Stimulated activated CD4-positive, alpha-beta T cell treated with anti-CD3 and anti-CD28 coated beads, Interleukin-2, amount 100 ng/mL, for 24 hours (primary cell): ENCODE results near the gene NINJ1.

Experiments used
- DNase-seq, 2 donors: peaks; one replicate each; pipeline ENCODE4 v3.0.0-alpha.2; 2020

NINJ1 gene

DNA sequence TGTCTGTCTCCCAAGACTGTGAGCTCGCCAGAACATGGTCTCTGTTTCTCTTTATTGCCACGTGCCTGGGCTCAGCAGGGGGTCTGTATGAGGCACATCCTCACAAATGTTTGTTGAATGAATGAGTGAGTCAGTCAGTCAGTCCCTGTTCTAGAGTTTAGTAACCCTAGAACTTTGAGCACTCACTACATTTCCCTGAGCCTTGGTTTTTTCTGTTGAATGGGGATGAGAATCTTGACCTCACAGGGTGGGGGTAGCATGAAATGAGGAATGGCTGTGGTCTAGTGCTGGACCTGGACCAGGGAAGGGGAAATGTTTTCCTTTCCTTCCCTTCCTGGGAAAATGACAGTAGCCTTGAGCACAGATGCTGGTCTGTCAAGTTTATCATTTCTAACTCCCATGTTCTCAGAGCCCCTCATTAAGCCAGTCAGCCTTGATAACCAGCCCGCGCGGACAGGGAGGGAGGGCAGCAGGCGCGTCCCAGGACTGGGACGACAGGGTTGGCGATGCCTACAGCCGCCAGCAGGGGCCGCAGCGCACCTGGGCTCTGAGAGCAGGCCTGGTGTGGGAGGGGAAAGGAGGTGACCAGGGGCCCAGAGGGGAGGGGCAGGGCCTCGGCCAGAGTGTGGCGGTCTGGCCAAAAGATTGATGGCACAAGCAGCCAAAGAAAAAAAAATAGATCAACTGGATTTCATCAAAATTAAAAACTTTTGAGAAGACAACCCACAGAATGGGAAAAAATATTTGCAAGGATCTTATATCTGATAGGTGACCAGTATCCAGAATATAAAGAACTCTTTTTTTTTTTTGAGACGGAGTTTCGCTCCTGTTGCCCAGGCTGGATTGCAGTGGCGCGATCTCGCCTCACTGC lies 25.8 kb upstream of the NINJ1 start:
- DNase-seq: peak; percentile 79 to 83

DNA sequence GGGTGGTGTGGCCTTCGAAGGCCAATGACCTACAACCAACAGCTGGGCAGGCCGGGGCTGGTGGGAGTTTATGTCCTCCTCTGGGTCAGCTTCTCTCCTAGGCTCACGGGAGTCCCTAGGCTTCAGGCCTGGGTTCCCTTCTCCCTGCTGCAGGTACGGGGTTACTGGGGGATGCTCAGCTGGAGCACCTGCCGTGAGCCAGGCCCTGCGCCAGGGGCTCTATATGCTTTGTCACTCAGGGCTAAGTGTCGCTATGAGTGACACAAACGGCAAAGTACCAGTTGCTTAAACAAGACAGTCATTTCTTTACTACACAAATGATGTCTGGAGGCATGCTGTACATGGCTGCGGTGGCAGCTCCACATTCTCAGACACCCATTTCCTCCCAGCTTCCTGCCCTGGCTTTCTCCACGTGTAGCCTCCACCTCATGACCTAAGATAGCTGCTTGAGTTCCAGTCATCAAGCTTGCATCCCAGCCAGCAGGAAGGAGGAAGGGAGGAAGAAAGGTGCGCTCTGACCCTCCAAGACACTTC lies 22.5 kb upstream of the NINJ1 start:
- peak; percentile 41 to 46 for DNase-seq

DNA sequence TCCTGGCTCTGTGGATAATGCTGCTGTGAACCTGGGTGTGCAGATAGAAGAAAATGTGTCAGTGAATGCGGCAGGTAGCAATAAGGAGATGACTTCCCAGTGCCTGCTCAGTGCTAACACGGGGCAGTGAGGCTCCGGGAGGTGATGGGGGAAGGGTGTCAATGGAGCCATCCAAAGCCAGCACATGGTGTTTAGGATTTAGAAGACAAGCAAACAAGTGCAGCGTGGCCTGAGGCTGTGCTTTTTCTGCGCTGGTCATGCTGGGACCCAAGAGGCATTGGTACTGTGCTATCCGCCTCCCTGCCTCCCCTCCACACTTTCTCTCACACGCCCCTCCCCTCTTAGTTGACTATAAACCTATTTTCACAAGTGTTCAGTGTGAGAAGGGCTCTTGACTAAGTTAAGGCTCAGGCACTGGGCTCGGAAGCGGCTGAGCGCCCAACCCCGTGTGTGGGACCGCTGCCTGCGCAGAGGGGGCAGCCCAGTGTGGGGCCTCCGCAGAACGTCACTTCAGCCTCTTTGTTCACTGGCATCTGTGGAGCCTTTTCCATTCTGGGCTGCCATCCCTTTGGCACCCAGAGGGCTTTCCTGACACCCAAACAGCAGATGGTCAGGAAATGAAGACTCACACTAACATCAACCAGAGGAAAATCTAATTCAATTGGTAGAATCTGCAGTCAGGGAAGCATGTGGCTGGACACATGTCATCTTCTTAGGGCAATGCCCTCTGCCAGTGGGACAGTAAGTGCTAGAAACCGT lies 21.8 kb upstream of the NINJ1 start:
- no peak for DNase-seq

DNA sequence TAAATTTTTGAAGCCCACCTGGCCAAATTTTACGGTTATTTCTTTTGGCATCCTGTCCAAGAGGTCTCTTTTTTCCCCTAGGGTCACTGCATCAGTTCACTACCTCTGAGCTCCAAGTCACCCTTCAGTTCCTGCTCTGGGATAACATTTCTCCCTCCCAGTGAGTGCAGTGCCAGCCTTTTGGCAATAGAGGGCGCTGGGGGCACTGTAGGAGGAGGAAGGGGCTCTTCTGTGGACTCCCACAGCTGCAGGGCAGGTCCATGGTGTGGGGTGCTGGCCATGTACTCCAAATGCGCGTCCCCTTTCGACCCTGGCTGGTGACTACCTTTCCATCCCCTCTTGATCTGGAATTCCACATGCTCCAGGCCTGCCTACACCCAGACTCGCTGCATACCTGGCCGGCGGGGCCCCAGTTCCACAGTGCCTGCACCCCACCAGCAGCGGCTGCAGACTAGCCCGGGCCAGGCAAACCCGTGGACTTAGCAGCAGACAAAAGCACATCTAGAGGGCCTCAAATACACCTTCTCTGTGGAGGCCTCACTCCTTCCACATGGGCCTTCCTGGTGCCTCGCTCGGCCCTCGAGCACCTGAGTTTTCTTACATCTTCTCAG lies 20.3 kb upstream of the NINJ1 start:
- DNase-seq: peak in 1 of 2 donors; percentile 51

DNA sequence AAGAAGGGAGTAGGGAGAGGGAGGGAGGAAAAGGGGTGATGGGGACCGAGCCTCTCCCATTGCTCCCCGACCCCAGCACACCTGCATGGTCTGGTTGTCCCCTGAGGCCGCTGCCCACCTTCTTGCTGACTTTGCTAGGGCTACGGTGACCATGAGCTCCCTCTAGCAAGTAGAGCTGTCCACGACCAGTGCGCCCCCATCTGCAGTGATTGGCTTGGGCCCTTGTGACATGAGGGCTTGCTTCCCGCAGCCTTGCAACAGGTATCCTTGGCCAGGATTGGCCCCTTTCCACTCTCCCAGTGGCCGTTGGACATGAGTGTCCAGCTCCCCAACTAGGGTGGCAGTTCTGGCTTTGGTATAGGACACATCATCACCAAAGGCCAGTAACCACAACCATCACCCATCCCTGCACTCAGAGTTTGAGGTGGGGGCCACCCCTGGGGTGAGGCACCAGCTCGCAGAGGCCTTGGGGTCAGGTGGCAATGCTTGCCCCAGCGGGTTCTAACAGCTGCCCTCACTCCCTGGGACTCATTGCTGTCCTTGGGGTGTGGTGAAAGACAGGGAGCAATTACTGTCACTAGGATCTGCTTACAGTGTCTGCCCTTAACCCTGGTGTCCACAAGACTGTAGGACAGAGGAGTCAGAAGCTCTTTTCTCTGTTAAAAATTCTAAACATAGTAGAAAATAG lies 17.2 kb upstream of the NINJ1 start:
- no peak for DNase-seq

DNA sequence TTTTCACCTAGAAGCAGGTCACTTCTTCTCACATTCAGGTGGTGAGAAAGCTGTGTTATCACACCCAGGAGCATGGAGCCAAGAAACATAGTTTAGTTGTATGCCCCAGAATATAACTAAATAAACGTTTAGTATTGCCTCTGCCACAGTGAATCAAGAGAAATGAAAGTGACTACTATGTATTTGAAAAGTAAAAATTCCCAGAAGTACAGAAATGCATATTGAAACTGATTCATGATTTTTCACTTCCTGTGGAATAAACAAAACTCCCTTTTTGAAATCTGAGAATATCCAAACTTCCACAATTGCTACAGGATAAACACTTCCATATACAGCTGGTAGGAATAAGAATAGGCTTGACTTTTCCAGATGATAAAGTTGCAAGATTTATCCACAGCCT lies 15.3 kb upstream of the NINJ1 start:
- no peak for DNase-seq

DNA sequence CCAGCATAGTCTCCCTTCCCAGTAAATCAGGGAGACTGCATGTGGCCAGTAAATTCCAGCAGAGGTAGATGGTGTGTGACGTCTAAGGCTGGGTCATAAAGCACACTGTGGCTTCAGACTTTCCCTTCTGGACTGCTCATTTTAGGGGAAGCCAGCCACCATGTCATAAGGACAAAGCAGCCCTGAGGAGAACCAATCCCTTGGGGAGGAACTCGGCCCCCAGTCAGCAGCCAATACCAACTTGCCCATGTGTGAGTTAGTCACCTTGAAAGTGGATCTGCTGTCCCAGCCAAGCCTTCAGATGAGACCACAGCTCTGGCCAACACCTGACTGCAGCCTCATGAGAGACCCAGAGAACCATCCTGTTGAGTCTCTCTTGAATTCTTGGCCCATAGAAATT lies 14.7 kb upstream of the NINJ1 start:
- no peak for DNase-seq

DNA sequence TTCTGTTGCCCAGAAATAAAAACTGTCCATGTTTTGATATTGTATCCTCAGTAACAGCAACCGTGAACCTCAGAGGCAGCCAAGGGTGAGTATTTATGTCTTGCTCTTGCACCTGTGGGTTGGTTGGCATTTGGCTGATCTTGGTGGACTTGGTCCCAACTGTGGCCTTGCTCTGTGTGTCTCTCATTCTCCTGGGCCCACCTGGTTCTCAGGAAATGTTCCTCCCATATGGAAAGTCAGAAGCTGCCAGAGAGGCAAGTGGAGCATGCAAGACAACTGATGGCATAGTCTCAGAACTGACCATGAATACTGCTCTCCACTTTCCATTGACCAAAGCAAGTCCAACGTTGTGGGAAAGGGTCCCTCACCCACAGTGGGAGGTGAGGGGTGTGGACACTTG lies 13.6 kb upstream of the NINJ1 start:
- no peak for DNase-seq

DNA sequence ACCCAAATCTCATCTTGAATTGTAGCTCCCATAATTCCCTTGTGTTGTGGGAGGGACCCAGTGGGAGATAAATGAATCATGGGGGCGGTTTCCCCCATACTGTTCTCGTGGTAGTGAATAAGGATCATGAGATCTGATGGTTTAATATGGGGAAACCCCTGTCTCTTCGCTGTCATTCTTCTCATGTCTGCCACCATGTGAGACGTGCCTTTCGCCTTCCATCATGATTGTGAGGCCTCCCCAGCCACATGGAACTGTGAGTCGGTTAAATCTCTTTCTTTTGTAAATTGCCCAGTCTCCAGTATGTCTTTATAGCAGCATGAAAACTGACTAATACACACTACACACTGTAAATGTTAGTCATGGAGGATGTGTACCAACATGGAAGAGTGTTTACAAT lies 12.6 kb upstream of the NINJ1 start:
- DNase-seq: peak; percentile 44 to 53

DNA sequence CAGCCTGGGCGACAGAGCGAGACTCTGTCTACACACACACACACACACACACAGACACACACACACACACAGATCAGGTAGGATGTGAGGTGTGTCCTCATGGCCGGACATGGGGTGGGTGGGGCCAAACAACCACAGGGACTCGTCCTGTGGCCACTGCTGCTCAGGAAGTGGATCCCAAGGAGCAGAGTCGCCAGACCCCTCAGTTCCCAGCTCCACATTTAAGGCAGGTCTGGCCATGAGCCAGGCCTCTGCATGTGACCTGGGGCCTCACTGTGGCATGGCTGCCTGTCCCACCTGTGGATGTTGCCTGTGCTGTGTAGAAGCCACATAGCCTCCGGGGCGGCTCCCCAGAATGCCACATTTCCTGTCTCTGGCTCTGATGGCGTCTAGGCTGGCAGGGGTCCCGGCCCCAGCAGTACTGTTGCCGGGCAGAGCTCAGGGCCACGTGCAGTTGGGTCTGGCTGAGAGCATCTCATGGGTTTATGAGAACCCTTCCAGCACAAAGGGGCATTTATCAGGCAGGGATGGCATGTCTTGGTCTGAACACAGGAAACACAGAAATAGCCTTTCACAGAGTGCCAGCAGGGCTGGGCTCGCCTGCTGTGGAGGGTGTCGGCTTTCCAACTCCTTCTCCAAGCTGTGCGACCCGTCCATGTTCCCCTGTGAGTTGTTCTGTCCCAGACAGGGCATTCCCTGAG lies 9.9 kb upstream of the NINJ1 start:
- DNase-seq: peak; percentile 40 to 46

DNA sequence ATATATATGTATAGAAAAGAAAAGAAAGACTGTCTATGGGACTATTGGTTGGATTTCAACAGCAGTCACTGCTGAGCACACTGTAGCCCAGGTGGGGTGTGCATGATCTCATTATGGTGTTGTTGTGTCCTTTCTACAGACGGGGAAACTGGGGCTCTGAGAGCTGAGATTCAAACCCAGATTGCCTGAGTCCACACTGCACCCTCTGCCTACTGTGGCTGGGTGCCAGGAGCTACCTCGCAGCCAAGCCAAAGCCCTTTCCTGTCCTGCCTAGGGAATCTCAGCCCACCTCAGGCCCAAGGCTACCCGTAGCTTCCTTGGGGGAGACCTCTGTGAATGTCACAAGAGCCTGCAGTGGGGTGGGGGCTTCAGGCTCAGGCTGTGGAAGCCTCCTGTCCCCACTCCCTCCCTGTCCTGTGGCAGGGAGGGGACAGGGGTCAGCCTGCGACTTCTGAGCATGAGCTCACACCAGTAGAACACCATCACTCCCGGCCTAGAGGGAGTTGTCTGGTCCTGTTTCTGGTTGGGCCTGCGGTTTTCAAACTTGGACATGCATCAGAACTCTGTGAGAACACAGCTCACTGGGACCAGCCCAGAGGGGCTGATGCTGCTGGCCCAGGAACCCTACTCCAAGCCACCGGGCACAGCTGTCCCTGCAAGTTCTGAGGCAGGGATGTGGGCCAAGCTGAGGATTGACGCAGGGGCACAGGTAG lies 7.9 kb upstream of the NINJ1 start:
- no peak for DNase-seq

DNA sequence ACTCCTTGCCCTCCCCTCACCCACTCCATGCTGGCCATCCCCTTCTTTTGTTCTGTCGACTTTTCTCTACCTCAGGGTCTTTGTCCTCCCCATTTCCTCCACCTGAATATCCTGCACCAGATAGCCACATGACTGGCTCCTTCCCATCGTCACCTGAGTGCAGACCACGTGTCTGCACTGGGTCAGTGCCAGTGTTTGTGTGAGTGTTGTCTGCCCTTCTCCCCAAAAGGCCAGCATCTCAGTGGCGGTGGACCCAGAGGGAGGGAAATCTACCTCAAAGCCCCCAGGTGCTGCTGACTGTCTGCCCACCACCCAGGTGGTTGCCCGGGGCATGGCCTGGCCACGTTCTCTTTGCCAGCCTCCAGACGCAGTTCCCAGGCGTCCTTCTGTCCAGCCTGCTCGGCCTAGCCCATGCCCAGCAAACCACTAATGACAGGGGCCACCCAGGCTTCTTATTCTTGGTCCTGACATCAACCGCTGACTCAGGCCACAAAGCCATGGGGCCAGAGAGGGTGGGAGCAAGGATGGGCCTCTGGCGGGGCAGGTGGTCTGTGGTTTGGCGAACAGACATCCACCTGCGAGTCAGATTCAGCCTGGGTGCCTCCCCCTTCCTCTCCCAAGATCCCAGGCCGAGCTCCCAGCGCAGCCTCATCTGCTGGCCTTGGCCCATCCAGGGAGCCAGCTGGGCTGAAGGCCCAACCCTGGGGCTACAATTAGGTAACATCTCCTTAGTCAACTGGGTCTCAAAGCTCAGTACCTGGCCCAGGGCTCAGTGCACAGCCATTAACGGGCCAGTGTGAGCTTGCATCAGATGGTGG lies 5.5 kb upstream of the NINJ1 start:
- DNase-seq: no peak

DNA sequence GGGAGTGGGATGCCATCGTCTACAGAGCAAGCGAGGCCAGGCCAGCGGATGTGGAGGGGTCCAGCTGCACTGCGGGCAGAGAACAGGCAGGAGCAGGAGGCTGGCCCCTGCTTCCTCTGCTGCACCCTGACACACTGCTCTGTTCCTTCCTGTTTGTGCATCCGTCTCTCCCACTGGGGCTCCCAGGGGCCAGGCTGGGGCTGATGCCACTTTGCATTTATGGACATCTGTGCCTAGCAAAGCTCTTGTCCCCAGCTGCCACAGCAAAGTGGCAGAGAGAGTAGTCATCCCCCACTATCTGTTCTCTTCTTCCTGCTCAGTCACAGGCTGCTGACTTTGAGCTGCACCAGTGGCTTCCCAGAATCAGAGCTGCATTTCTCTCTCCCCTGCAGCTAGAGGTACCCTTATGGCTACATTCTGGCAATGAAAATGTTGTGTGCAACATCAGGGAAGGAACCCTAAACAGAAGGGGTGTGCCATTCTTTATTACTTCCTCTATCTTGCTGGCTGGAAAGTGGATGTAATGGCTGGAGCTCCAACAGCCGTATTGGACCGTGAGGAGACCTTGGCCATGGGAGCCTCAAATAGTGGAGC lies 4.2 kb upstream of the NINJ1 start:
- DNase-seq: no peak

DNA sequence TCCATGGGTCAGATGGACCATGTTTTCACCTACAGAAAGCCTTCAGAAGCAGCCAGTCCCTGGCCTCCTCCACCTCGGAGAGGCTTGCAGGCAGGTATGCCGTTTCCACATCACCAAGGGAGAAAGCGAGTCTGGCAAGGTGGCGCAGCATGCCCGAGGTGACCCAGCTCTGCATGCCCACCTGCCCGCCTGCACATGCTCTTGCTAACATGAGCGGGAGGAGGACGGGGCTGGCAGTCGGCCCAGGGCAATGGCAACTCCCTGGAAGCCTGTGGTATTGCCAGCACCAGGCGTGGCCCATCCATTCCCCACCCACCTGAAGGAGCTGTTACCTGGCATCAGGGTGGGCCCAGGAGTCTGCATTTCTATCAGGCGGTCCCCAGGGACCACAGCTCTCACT lies 3.3 kb upstream of the NINJ1 start:
- DNase-seq: no peak

DNA sequence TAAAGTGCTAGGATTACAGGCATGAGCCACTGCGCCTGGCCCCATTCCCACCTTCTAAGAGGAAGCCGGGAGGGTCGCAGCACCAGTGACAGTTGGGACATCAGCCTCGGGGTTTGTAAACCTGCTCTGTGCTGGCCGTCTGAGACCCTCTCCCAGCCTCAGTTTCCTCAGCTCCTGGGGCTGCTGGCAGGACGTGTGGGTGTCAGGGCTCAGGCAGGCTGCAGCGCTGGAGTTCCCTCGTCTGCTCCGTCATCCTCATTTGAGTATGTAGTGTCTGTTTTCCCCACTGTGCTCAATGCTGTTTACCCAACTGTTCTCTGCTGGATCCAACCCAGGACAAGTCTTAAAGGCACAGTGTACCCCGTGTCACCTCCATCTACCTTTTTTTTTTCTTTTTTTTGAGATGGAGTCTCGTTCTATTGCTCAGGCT lies 2.0 kb upstream of the NINJ1 start:
- no peak for DNase-seq

DNA sequence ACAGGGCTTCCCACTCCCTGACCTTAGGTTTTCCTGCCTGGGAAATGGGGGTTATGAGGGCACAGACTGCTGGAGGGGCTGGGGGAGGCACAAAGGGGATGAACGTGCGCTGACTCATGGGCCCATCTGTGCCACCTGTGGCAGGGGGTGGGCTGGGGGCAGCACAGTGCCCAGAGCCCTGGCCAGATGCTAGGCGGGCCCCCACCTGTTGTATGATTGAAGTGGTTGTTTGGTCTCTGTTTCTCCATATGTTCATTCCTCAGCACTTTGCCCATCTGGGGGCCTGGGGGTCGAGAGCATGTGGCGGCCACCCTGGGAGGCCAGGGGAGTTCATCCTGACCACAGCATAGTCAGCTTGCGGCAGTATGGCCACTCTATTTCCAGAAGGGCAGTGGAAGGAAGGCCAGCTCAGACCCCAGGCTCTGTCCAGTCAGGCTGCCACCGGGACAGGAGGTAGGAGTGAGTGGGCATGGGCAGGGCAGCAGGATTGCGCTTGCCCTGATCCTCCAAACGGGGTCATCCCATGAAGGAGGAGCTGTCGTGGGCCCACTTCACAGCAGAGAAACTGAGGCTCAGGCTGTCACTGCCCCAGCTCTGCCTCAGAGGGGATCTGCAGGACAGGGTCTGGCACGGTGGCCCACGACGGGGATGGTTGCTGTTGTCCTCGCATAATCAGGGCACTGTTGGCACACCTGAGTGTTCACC lies 841 bp upstream of the NINJ1 start:
- no peak for DNase-seq

DNA sequence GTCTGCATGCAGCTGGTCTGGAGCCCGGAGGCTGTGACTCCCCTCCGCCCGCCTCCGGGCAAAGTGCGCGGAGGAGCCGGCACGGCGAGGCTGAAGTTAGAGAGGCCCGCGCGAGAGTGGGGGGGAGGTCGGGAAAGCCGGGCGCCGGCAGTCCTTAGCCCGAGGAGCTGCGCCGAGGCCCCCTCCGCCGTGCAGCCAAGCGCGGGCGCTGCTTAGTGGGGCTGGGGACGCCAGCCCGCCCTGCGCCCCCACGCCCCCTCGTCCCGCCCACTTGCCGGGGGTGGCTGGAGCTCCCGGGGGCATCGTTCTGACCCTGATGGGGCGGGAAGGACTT lies 403 bp downstream of the NINJ1 start:
- DNase-seq: peak; percentile 58 to 64

DNA sequence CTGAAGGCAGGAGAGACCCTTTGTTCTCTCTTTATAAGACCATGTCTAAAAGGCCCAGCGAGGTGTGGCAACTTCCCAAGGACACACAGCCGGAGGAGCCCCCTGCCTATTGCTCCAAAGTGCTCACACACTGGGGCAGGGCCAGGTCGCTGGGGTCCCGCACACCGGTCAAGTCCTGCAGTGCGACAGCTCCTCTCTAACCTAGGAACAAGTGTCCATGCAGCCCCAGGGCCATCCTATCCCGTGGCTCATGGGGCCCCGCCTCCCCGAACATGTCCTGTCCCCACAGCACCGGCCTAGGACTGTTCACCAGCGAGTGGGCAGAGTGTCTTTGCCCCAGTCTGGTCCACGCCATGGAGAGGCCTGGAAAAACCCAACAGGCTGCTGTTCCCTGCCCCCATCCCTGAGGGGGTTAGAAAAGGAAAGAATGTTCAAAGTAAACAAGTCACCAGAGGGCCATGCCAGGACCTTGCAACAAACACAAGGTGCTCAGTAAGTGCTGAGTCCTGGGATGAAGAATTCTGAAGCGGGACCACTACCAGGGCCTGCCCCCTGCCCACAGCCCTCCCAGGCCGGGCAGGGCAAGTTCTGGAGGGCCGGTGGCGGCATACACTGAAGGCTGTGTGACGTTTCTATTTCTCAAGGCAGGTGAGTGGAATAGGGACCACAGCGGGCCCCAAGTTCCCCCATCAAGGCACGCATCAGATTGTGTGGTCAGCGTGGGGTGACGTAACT lies 938 bp downstream of the NINJ1 start:
- no peak for DNase-seq
